ENCODE measurements around the gene ANAPC2. TPM values are rescaled to one million over a fixed set of nuclear protein-coding genes. Genes with fewer than 3 reads are reported as not detected.
A peak's percentile ranks its signal among the peaks of the same experiment; 100 is the strongest.

ANAPC2 gene
- total and polyA plus RNA-seq, 2 of the 4 experiments (the other 2 are of a cell fraction) = 9.3 to 29.5 TPM

DNA sequence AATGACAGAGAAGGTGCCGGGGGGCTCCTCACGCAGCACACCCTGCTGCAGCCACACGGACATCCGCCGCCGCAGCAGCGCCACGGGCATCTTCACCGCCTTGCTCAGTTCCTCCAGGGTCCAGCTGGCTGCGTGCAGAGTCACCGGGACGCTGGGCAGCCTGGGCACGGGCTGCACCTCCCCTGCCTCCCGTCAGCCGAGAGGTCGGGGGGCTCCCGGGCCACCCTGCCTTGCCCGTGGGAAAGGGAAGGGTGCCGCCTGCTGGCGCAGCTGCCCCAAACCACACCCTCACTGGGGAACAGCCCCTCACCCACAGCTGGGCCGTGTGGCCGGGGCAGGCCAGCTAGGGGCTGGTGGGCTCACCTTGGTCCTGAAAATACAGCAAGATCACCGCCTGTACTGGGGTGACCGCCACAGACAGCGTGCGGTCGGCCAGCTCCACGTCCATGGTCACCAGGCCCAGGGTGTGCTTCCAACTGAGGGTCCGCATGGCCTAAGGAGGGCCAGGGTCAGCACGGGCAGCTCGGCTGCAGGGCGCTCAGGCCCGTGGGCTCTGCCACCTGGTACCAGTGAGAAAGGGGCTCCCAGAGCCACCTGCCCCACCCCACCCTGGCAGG is 12.9 kb downstream of the ANAPC2 start:
- H3K4ac ChIP-seq (ENCODE audit: low read depth, low read length) = no peak overlapping the region
- H2AK5ac ChIP-seq (ENCODE audit: low read depth, low read length) = no peak overlapping the region
- ChIA-PET CTCF (no interaction called here), POLR2A (ENCODE audit: unreplicated experiment) (no interaction called here)
- dilution Hi-C loops (cut with HindIII; ENCODE audit: low sequenced_read_pairs, unreplicated experiment) = no loop called here
- no peak overlapping the region for H3K56ac ChIP-seq (ENCODE audit: extremely low read depth, insufficient read depth, low read length)
- 49% methylated on average over 22 of the region's 33 CpGs; no CpG with 5 or more reads in 1 of the 2 experiments for WGBS, 2 experiments (ENCODE audit: extremely low coverage in 2 of 2, insufficient read length in 1 of 2)
- 0 out of 2 replicates have a peak, but pooled peaks cover 2% of the 10 kb centered on the region for H3K9me1 ChIP-seq (ENCODE audit: insufficient read depth, low read length)
- H2AFZ ChIP-seq (replicated peaks; ENCODE audit: low read length, poor library complexity) = peak overlapping the region; percentile 14
- no peaks in the 10 kb centered on the region; the same call in 1 of the 2 replicates for H3K4me1 ChIP-seq (ENCODE audit: control insufficient read depth, insufficient read depth, low read length)
- H2AK9ac ChIP-seq (replicated peaks; ENCODE audit: low read depth, low read length, poor library complexity) = peak overlapping the region; percentile 72
- H4K8ac ChIP-seq (ENCODE audit: low read depth in 2 of 2, low read length in 2 of 2) = no peak overlapping the region
- no peak overlapping the region for H3K9ac ChIP-seq (ENCODE audit: low read depth, low read length)
- no peak overlapping the region for H4K91ac ChIP-seq (ENCODE audit: insufficient read depth, low read depth, low read length)
- peaks cover 18% of the 10 kb centered on the region; the same call in 1 of the 2 replicates for H3K27me3 ChIP-seq (ENCODE audit: control insufficient read depth, insufficient read depth, low read length)
- DNase-seq = no peak
- ATAC-seq (ENCODE audit: low read depth) = peak; percentile 38; the same call in 1 of the 2 replicates
- intact Hi-C loops (cut with micrococcal nuclease) = no loop called here
- no peak overlapping the region for H2BK5ac ChIP-seq (ENCODE audit: low read depth, low read length, poor library complexity, severe bottlenecking)
- H4K5ac ChIP-seq (ENCODE audit: low read depth, low read length) = no peak overlapping the region
- BruUV-seq (replicated peaks) = no TSS peak
- no peak overlapping the region for H3K27ac ChIP-seq (ENCODE audit: insufficient read depth, low read length)
- no peak overlapping the region for H2BK20ac ChIP-seq (ENCODE audit: low read depth, low read length)
- no peak overlapping the region for H3K18ac ChIP-seq (ENCODE audit: low read depth, low read length)
- H3K36me3 ChIP-seq (ENCODE audit: control insufficient read depth, insufficient read depth, low read length) = peaks cover 26% of the 10 kb centered on the region
- no peak overlapping the region for H3K4me2 ChIP-seq (ENCODE audit: low read depth, low read length)
- in situ Hi-C loops (cut with MboI; ENCODE audit: low sequenced_read_pairs) = no loop called here
- H3K23ac ChIP-seq (ENCODE audit: low read depth, low read length) = no peak overlapping the region
- no peak overlapping the region for H2BK120ac ChIP-seq (ENCODE audit: low read depth, low read length)
- no peak overlapping the region for H3K14ac ChIP-seq (replicated peaks; ENCODE audit: low read depth, low read length)
- H2BK15ac ChIP-seq (ENCODE audit: low read depth, low read length) = no peak overlapping the region
- H3K9me3 ChIP-seq (ENCODE audit: control insufficient read depth, insufficient read depth, low read length) = no peaks in the 10 kb centered on the region
- no peak overlapping the region for H3K4me3 ChIP-seq (ENCODE audit: insufficient read depth, low read depth, low read length)
- H3K79me1 ChIP-seq (ENCODE audit: low read depth in 1 of 2, low read length in 2 of 2) = no peaks in the 10 kb centered on the region
- H4K20me1 ChIP-seq (ENCODE audit: insufficient read depth, low read length) = no peaks in the 10 kb centered on the region; the same call in 1 of the 2 replicates
- no peak for TF ChIP-seq MAFK (IDR thresholded peaks at IDR 0.05; ENCODE audit: low read depth, low read length)
- TF ChIP-seq MXI1 (IDR thresholded peaks at IDR 0.05; ENCODE audit: borderline replicate concordance, low read depth, low read length) = no peak
- no peak for TF ChIP-seq RCOR1 (IDR thresholded peaks at IDR 0.05; ENCODE audit: insufficient replicate concordance, low read length)
- TF ChIP-seq BHLHE40 (IDR thresholded peaks at IDR 0.05; ENCODE audit: low read depth, low read length) = no peak
- TF ChIP-seq MAZ (IDR thresholded peaks at IDR 0.05; ENCODE audit: borderline replicate concordance, low read depth, low read length) = no peak
